K562 (cell line): ENCODE data around the gene TMSB10. TPM values are rescaled to one million over a fixed set of nuclear protein-coding genes. Genes with fewer than 3 reads are reported as not detected.

ENCODE experiments used
- ATAC-seq: fragments of 200-7000 bp; cut with Tn5 transposase; 3 replicates; pipeline ENCODE4 v1.9.1; 2020; ENCODE audit warnings: moderate library complexity
- BruUV-seq: library from RNA; stranded (reverse); fragments of 400-500 nt; replicated peaks from 2 replicates; lab custom pipeline; 2021; lab: Mats Ljungman, UMichigan
- CTCF ChIA-PET: fragments of 300-600 bp; formaldehyde crosslinking; extraction: SDS; loops from one replicate; lab custom pipeline; 2021; ENCODE audit warnings: low intra/inter-chr PET ratio; lab: Yijun Ruan, JAX
- POLR2A ChIA-PET: fragments of 300-600, 350-650 bp; sonication (Branson Sonifier 250); formaldehyde crosslinking; extraction: SDS; loops from one replicate; lab custom pipeline; 2021; ENCODE audit warnings: antibody characterized with exemption, inconsistent platforms; lab: Yijun Ruan, JAX
- DNase-seq, 4 experiments: peaks; one replicate each; pipeline versions ENCODE4 v3.0.0 to v3.0.0-alpha.2; 2011 to 2018; ENCODE audit warnings: low spot score in 3 of 4, mixed read lengths in 3 of 4; ENCODE audit errors: extremely low read depth in 1 of 4
- FAIRE-seq: peaks from 2 replicates; lab custom pipeline; 2011; peaks lifted over from hg19 to GRCh38; lab: Jason Lieb, UNC
- H2AFZ ChIP-seq: 2 replicates; pipeline ENCODE4 v1.6.0; 2011; ENCODE audit warnings: low read depth, low read length, control low read depth, inconsistent platforms
- H3K27ac ChIP-seq: fragments of 200-600 bp; 3 replicates; pipeline ENCODE4 v1.8.0; 2011; ENCODE audit warnings: low read depth, mild to moderate bottlenecking, control low read depth, inconsistent platforms, low read length, moderate library complexity, mixed read lengths; ENCODE audit errors: extremely low read depth
- H3K27me3 ChIP-seq, 2 experiments: fragments of 300-600 bp in 1 of 2; 2 replicates in 1 of 2; 3 replicates in 1 of 2; pipeline versions ENCODE4 v1.6.0 to v1.8.0; 2011; ENCODE audit warnings: inconsistent platforms in 2 of 2, low read length in 2 of 2, mild to moderate bottlenecking in 1 of 2, mixed read lengths in 1 of 2, moderate library complexity in 1 of 2; ENCODE audit not compliant: control insufficient read depth in 2 of 2, insufficient read depth in 2 of 2
- H3K36me3 ChIP-seq: fragments of 300-600 bp; 3 replicates; pipeline ENCODE4 v1.8.0; 2011; ENCODE audit warnings: mild to moderate bottlenecking, low read length, inconsistent platforms; ENCODE audit not compliant: control insufficient read depth, insufficient read depth
- H3K4me1 ChIP-seq, 2 experiments: fragments of 200-600 bp in 1 of 2; replicated peaks in 1 of 2; 2 replicates in 1 of 2; 3 replicates in 1 of 2; pipeline versions ENCODE4 v1.5.1 to v1.8.0; 2011; ENCODE audit warnings: inconsistent platforms in 2 of 2, low read length in 2 of 2, mild to moderate bottlenecking in 1 of 2, mixed read lengths in 1 of 2, moderate library complexity in 1 of 2; ENCODE audit not compliant: control insufficient read depth in 2 of 2, insufficient read depth in 2 of 2
- H3K4me2 ChIP-seq: 2 replicates; pipeline ENCODE4 v1.6.1; 2011; ENCODE audit warnings: low read length, control low read depth, inconsistent platforms, mixed read lengths; ENCODE audit not compliant: insufficient read depth
- H3K4me3 ChIP-seq: fragments of 200-600 bp; sonication (generic), shearing (Covaris generic); 2 replicates; pipeline ENCODE4 v1.5.1; 2016; ENCODE audit warnings: control low read depth, inconsistent platforms
- H3K79me2 ChIP-seq: fragments of 200-600 bp; 3 replicates; pipeline ENCODE4 v1.8.0; 2011; ENCODE audit warnings: low read length, inconsistent platforms; ENCODE audit not compliant: control insufficient read depth, insufficient read depth
- H3K9ac ChIP-seq, 2 experiments: 2 replicates each; pipeline versions ENCODE4 v1.6.0 to v1.6.1; 2011; ENCODE audit warnings: low read depth in 2 of 2, low read length in 2 of 2, control low read depth in 1 of 2, inconsistent platforms in 1 of 2, mild to moderate bottlenecking in 1 of 2, mixed read lengths in 1 of 2; ENCODE audit not compliant: insufficient read depth in 1 of 2
- H3K9me1 ChIP-seq: one replicate; pipeline ENCODE4 v1.6.0; 2011; ENCODE audit warnings: inconsistent platforms, mild to moderate bottlenecking, low read length, moderate library complexity; ENCODE audit not compliant: control insufficient read depth, insufficient read depth
- H3K9me3 ChIP-seq: replicated peaks from 2 replicates; pipeline ENCODE4 v1.5.1; 2011; ENCODE audit warnings: low read depth, low read length, inconsistent platforms; ENCODE audit not compliant: control insufficient read depth, insufficient read depth
- H4K20me1 ChIP-seq: replicated peaks from 2 replicates; pipeline ENCODE4 v1.6.1; 2011; ENCODE audit warnings: low read length, inconsistent platforms, mixed read lengths; ENCODE audit not compliant: control insufficient read depth, insufficient read depth
- EZH2 ChIP-seq: IDR thresholded peaks from 2 replicates; pipeline ENCODE4 v1.6.1; 2012; ENCODE audit warnings: low read depth, mild to moderate bottlenecking, inconsistent platforms, low read length, borderline replicate concordance
- JUND ChIP-seq, 2 experiments: IDR thresholded peaks; 2 replicates in 1 of 2; 3 replicates in 1 of 2; pipeline ENCODE4 v1.6.1; 2011; ENCODE audit warnings: borderline replicate concordance in 2 of 2, low read depth in 2 of 2, low read length in 2 of 2, improper control_type of control experiment in 1 of 2, missing biosample characterization in 1 of 2, missing genetic modification characterization in 1 of 2, missing genetic modification reagents in 1 of 2
- MYC ChIP-seq, 2 experiments: fragments of 250-450 bp in 1 of 2; sonication (Bioruptor Pico) in 1 of 2; IDR thresholded peaks; 2 replicates each; pipeline versions ENCODE4 v1.5.1 to v1.6.1; 2012 to 2021; ENCODE audit warnings: low read depth in 2 of 2, borderline replicate concordance in 1 of 2, improper control_type of control experiment in 1 of 2, low read length in 1 of 2, mild to moderate bottlenecking in 1 of 2, moderate library complexity in 1 of 2
- RNF2 ChIP-seq: sonication (generic); IDR thresholded peaks from 2 replicates; pipeline ENCODE4 v1.6.1; 2016
- SPI1 ChIP-seq: IDR thresholded peaks from 2 replicates; pipeline ENCODE4 v1.6.1; 2011; ENCODE audit warnings: low read depth, low read length, control low read depth, borderline replicate concordance
- WGBS: fragments of 100-300 bp; shearing (Covaris generic); methylation state at CpG from one replicate; pipeline ENCODE4 v1.1.6; 2016; ENCODE audit warnings: low coverage, mixed read lengths; ENCODE audit not compliant: insufficient coverage; ENCODE audit errors: missing lambda C conversion rate; 5-methylcytosine and 5-hydroxymethylcytosine counted together
- in situ Hi-C: fragments of 300-500 bp; cut with MboI; formaldehyde crosslinking; loops from 4 replicates; pipeline ENCODE4 v1.15.0; 2018; ENCODE audit warnings: inconsistent platforms, mixed read lengths
- intact Hi-C: fragments of 100-400 bp; cut with micrococcal nuclease; formaldehyde crosslinking; loops from 2 replicates; pipeline ENCODE4 v1.14.2; 2022
- polyA plus RNA-seq, 8 experiments: library from polyadenylated mRNA; depleted of rRNA in 4 of 8; stranded (reverse) in 5 of 8; unstranded in 3 of 8; fragments of >200 nt; fragmentation: Nextera tagmentation in 2 of 8; fragmentation: Illumina TruSeq in 1 of 8; extraction: Ambion mirVana in 2 of 8; extraction: Trizol in 1 of 8; gene quantifications; 2 replicates each; pipeline versions ENCODE4 v1.2.1 to v1.2.3, GENCODE V29; 2011 to 2014; ENCODE audit warnings: inconsistent platforms in 1 of 8, missing spikeins in 1 of 8
- total RNA-seq, 7 experiments: library from RNA; depleted of rRNA in 6 of 7; stranded (reverse); fragments of >200 nt in 6 of 7; fragmentation: Illumina TruSeq in 2 of 7; extraction: Trizol in 2 of 7; gene quantifications; 2 replicates each; pipeline versions ENCODE4 v1.2.1 to v1.2.3, GENCODE V29; 2011 to 2021; ENCODE audit warnings: low replicate concordance in 1 of 7

The TMSB10 gene
- total and polyA plus RNA-seq, 9 of the 15 experiments (the other 6 are each of a cell fraction or from before 2014, with no cell fraction given): 382 to 2,226 (median 959) TPM

DNA sequence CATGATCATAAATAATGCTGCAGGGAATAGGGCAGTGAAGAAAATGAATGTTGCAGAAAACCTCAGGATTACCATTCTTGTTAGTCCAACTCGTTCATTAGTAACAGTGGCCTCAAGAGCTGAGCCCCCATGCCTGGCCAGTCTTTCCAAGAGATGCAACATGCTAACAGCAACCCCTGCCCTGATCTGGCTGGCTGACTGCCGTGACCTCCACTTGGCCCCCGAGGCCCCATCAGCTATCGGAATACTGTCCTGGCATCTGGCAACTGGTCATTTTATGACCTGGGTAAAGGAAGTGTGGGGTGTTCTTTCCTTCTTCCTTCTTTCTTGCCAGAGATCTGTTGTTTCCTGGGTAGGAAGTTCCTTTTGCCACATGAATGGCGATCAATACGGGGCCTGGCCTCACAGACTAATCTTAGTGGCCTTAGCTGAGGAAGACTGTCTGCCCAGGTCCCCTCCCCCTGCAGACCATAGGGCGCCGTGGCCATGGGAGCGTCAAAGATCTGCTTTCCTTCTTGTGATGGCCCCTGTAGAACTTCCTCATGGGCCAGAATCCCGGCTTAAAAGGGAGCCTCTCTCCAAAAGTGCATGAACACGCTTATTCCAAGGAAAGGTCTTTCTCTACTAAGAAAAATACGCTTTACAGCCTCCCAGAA lies 14.0 kb upstream of the TMSB10 start:
- in situ Hi-C loops (no loop called here), intact Hi-C loops (no loop called here)
- H3K4me1 ChIP-seq: peaks cover 6 to 18% of the 10 kb centered on the region in 2 experiments; a peak in 3 of 5 replicates
- no peak for DNase-seq
- no peaks in the 10 kb centered on the region for H4K20me1 ChIP-seq
- H3K79me2 ChIP-seq: no peaks in the 10 kb centered on the region
- peak; percentile 55 for ATAC-seq
- ChIA-PET POLR2A (interaction anchor here (1.2 to 1.8 kb wide), 2 partner anchors 9 to 15 kb away, joined by 5 to 8 read pairs; no protein-coding TSS in a partner anchor), CTCF (no interaction called here)
- H3K9ac ChIP-seq: peak overlapping the region in 1 of 2 experiments; percentile 15; a peak in 1 of 4 replicates
- H3K4me2 ChIP-seq: peak overlapping the region; percentile 3; the same call in 1 of the 2 replicates
- H2AFZ ChIP-seq: peak overlapping the region; percentile 88
- H3K9me1 ChIP-seq: no peaks in the 10 kb centered on the region
- H3K4me3 ChIP-seq: no peak overlapping the region
- BruUV-seq: no TSS peak
- no peaks in the 10 kb centered on the region for H3K36me3 ChIP-seq
- 54% methylated on average over 9 of the region's 12 CpGs for WGBS
- no peaks in the 10 kb centered on the region for H3K27me3 ChIP-seq
- peak overlapping the region; percentile 29; the same call in 1 of the 3 replicates for H3K27ac ChIP-seq
- no peaks in the 10 kb centered on the region for H3K9me3 ChIP-seq
- 0 out of 2 replicates have a peak, but pooled peaks have one; percentile 12 for TF ChIP-seq MYC (IDR thresholded peaks at IDR 0.05; ENCODE audit: low read depth, low read length)
- TF ChIP-seq MYC (CRISPR knock-in tag; IDR thresholded peaks at IDR 0.05; ENCODE audit: borderline replicate concordance, low read depth): no peak
- no peak for TF ChIP-seq RNF2
- no peak for FAIRE-seq

DNA sequence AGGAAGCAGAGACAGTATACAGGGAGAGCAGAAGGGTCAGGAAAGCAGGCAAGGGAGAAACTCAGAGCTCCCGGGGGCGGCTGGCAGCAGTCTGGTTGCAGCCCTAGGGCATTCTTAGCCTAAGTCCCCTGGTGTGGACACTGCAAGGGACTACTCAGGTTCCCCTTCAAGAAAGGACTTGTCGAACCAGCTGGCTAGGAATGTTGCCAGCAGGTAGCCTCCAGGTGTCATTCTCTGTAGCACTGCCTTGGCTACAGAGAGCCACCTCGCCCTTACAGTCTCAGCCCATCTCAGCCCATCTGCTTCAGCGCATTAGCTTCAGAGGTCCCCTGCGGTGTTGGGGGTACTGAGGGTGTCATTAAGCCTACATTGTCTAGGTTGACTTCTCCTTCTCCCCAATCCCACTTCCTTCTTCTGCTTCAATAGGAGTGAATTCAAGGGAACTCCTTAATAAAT lies 11.3 kb upstream of the TMSB10 start:
- intact Hi-C loops: no loop called here
- peaks cover under 1 to 15% of the 10 kb centered on the region in 2 experiments; a peak in 3 of 5 replicates for H3K4me1 ChIP-seq

More for the DNA sequence above, 11.3 kb upstream of the TMSB10 start:
- no peak overlapping the region for H3K9ac ChIP-seq
- CTCF ChIA-PET: no interaction called here
- no peak overlapping the region for H3K27ac ChIP-seq
- FAIRE-seq (no peak), DNase-seq (no peak), ATAC-seq (no peak)
- POLR2A ChIA-PET: interaction anchor here (1.1 to 1.2 kb wide), 2 partner anchors 11 to 45 kb away, joined by 3 to 4 read pairs; no protein-coding TSS in a partner anchor
- no peaks in the 10 kb centered on the region for H3K79me2 ChIP-seq
- no peaks in the 10 kb centered on the region for H3K9me3 ChIP-seq
- H3K4me3 ChIP-seq: no peak overlapping the region
- no peaks in the 10 kb centered on the region for H3K9me1 ChIP-seq
- H3K27me3 ChIP-seq: no peaks in the 10 kb centered on the region
- no peaks in the 10 kb centered on the region for H3K36me3 ChIP-seq
- TF ChIP-seq EZH2: no peak
- TF ChIP-seq JUND (IDR thresholded peaks at IDR 0.05; ENCODE audit: borderline replicate concordance, low read depth, low read length): no peak
- TF ChIP-seq JUND (tag; IDR thresholded peaks at IDR 0.05; ENCODE audit: borderline replicate concordance, low read depth, low read length): no peak
- TF ChIP-seq SPI1: peak; percentile 28; the same call in 1 of the 2 replicates
- H2AFZ ChIP-seq: peak overlapping the region; percentile 74; the same call in 1 of the 2 replicates
- H4K20me1 ChIP-seq: no peaks in the 10 kb centered on the region
- BruUV-seq: no TSS peak
- WGBS: 62% methylated on average over 6 of the region's 6 CpGs
- no peak overlapping the region for H3K4me2 ChIP-seq
- in situ Hi-C loops: no loop called here
